Tibial nerve (tissue), 4 donors: ENCODE measurements around the gene FBXL7. TPM values are rescaled to one million over a fixed set of nuclear protein-coding genes. Genes with fewer than 3 reads are reported as not detected.

Experiments used
- DNase-seq, 2 donors: peaks; one replicate each; pipeline ENCODE4 v3.0.0-alpha.2; 2019; ENCODE audit warnings: low spot score in 2 of 2
- H3K27ac ChIP-seq, 4 donors: fragments of 200-600 bp; sonication (generic) in 3 of 4; one replicate each; pipeline ENCODE4 v1.5.1; 2017 to 2019; ENCODE audit warnings: mild to moderate bottlenecking in 1 of 4
- H3K27me3 ChIP-seq, 2 donors: fragments of 200-600 bp; sonication (generic) in 1 of 2; one replicate each; pipeline versions ENCODE4 v1.5.1 to v1.6.0; 2017 to 2019
- H3K36me3 ChIP-seq, 3 donors: fragments of 200-600 bp; sonication (generic); one replicate each; pipeline ENCODE4 v1.5.1; 2018 to 2019
- H3K4me1 ChIP-seq, 4 donors: fragments of 200-600 bp; sonication (generic) in 3 of 4; one replicate each; pipeline ENCODE4 v1.5.1; 2017 to 2019
- H3K4me3 ChIP-seq, 4 donors: fragments of 200-600 bp; sonication (generic) in 3 of 4; one replicate each; pipeline ENCODE4 v1.5.1; 2017 to 2019; ENCODE audit warnings: mild to moderate bottlenecking in 1 of 4, moderate library complexity in 1 of 4
- H3K9me3 ChIP-seq, 4 donors: fragments of 200-600 bp; sonication (generic) in 3 of 4; one replicate each; pipeline ENCODE4 v1.5.1; 2017 to 2019
- EP300 ChIP-seq, 2 donors: sonication (generic); formaldehyde crosslinking; IDR thresholded peaks; one replicate each; pipeline ENCODE4 v1.6.1; 2017; ENCODE audit warnings: antibody characterized with exemption in 2 of 2, mild to moderate bottlenecking in 1 of 2
- POLR2A ChIP-seq, 2 donors: fragments of 450-650 bp; IDR thresholded peaks; one replicate each; pipeline ENCODE4 v1.6.1; 2017; ENCODE audit warnings: antibody characterized with exemption in 2 of 2, mild to moderate bottlenecking in 2 of 2, moderate library complexity in 2 of 2
- WGBS, 2 donors: methylation state at CpG; one replicate each; pipeline ENCODE4 v1.1.5; 2018; 5-methylcytosine and 5-hydroxymethylcytosine counted together
- total RNA-seq, 4 donors: library from RNA; depleted of rRNA; stranded (reverse); fragments of >200 nt; gene quantifications; one replicate each; pipeline ENCODE4 v1.1.0, GENCODE V29; 2016
- TF ChIP-seq, protein P1 (sequence below), 5 experiments: fragments of 200-600 bp in 3 of 5; fragments of 450-650 bp in 2 of 5; sonication (generic) in 3 of 5; IDR thresholded peaks; one replicate each; pipeline ENCODE4 v1.5.1; 2016 to 2019; ENCODE audit warnings: antibody characterized with exemption in 5 of 5, mild to moderate bottlenecking in 3 of 5, moderate library complexity in 2 of 5

The FBXL7 gene
- total RNA-seq, 4 donors from 2014 or later = 33.6 to 54.5 (median 40.9) TPM

DNA sequence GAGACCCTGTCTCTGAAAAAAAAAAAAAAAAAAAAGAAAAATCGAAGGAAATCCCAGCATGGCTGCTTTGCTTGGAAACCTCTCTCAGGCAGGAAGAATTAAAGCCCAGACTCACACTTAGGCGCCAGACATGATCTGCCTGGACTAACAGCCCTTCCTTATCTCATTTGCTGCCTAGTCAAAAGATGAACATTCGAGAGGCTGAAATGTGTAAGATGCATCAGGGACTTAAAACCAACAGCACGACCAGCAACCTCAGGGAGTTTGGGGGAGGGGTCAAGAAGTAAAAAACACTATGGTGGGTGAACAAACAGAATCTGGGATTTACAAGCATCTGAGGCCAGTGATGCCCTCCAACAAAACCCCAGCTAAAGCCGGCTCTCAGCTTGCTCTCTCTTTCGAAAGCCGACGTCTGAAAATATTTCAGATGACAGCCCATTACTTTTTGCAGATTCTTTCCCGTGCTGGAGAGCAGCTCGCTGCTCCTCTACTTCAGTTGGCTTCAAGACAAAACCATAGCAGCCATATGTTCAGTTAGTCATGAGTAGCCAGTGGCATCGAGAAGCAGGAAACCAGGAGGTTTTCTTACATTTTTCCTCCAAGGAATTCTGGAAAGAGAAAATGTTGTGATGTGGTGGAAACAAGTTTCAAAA is 429.8 kb downstream of the FBXL7 start:
- TF ChIP-seq POLR2A (IDR thresholded peaks at IDR 0.05) = no peak
- TF ChIP-seq, protein P1, sequence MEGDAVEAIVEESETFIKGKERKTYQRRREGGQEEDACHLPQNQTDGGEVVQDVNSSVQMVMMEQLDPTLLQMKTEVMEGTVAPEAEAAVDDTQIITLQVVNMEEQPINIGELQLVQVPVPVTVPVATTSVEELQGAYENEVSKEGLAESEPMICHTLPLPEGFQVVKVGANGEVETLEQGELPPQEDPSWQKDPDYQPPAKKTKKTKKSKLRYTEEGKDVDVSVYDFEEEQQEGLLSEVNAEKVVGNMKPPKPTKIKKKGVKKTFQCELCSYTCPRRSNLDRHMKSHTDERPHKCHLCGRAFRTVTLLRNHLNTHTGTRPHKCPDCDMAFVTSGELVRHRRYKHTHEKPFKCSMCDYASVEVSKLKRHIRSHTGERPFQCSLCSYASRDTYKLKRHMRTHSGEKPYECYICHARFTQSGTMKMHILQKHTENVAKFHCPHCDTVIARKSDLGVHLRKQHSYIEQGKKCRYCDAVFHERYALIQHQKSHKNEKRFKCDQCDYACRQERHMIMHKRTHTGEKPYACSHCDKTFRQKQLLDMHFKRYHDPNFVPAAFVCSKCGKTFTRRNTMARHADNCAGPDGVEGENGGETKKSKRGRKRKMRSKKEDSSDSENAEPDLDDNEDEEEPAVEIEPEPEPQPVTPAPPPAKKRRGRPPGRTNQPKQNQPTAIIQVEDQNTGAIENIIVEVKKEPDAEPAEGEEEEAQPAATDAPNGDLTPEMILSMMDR (IDR thresholded peaks at IDR 0.05) = no peak
- no peak for TF ChIP-seq EP300 (IDR thresholded peaks at IDR 0.05)
- no peak for DNase-seq
- H3K4me1 ChIP-seq = peaks cover 0 to 4% (median 0%) of the 10 kb centered on the region in 4 donors

DNA sequence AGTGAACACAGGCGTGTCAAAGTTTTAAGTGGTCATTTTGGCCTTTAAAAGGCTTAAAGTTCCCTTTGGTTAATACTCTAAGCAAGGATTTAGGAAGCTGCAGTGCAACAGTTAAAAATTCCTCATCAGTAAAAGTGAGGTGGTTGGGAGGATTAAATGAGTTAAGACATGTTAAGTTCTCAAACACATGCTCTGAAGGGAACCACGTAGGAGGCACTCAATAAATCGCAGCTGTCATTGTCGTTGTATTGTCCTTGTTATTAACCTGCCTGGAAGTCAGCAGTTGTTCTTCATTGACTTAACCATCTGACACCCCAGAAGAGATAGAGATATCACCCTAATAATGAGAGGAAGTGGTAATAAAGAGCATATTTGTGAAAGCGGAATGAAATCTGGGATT is 432.1 kb downstream of the FBXL7 start:
- TF ChIP-seq, protein P1 (IDR thresholded peaks at IDR 0.05) = no peak
- TF ChIP-seq POLR2A (IDR thresholded peaks at IDR 0.05) (no peak), EP300 (IDR thresholded peaks at IDR 0.05) (no peak)
- Histone ChIP-seq H3K9me3 (peaks cover 0 to 4% (median 0%) of the 10 kb centered on the region in 4 donors), H3K27ac (no peak overlapping the region), H3K27me3 (no peaks in the 10 kb centered on the region), H3K4me1 (peaks cover 0 to 4% (median 0%) of the 10 kb centered on the region in 4 donors), H3K4me3 (no peak overlapping the region), H3K36me3 (peaks cover 0 to 40% (median 0%) of the 10 kb centered on the region in 3 donors)
- no peak for DNase-seq
- 75 to 78% methylated on average over 5 of the region's 5 CpGs for WGBS, 2 donors

More for the DNA sequence above, 429.8 kb downstream of the FBXL7 start:
- H3K36me3 ChIP-seq = peaks cover 0 to 22% (median 0%) of the 10 kb centered on the region in 3 donors
- H3K27ac ChIP-seq = no peak overlapping the region
- no peaks in the 10 kb centered on the region for H3K9me3 ChIP-seq
- 75 to 85% methylated on average over 11 of the region's 11 CpGs for WGBS, 2 donors
- H3K4me3 ChIP-seq = no peak overlapping the region
- H3K27me3 ChIP-seq = no peaks in the 10 kb centered on the region

DNA sequence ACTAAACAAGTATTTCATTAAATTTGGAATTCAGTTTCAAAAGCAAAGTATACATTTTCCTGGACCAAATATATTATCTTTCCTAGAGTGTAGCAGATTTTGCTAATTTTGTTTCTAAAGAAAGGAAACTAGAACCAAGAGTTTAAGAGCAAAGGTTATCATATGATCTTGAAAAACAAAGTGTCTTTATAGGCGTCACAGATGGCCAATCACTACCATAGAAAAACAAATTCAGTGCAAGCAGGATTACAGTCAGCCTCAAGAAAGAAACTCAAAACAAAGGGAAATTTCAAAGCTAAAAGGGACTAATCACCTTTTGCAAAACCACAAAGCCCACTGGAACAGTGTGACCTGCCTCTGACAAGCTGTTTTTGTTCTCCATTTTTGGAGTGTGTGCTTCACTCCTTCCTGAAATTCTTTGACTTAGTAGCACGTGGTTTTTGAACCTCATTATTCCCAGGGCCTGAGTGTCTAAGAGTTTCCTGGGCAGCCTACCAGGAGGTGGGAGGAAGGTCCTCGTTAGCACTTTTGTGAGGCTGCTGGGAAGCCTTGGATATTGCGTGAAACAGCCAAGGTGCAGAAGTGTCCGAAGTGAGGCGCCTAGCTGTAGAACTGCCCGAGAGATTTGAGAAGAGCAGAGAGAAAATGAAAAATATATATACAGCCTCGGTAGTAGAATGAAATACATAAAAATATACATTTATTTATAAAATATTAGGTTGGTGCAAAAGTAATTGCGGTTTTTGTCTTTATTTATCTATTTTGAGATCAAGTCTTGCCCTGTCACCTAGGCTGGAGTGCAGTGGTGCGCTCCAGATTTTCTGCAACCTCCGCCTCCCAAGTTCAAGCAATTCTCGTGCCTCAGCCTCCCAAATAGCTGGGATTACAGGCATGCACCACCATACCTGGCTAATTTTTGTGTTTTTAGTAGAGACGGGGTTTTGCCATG is 433.6 kb downstream of the FBXL7 start:
- TF ChIP-seq EP300 (IDR thresholded peaks at IDR 0.05) (no peak), POLR2A (IDR thresholded peaks at IDR 0.05) (no peak)
- TF ChIP-seq, protein P1 (IDR thresholded peaks at IDR 0.05) = no peak
- H3K27ac ChIP-seq = no peak overlapping the region
- no peak for DNase-seq
- H3K4me3 ChIP-seq = no peak overlapping the region
- H3K36me3 ChIP-seq = peaks cover 0 to 46% (median 0%) of the 10 kb centered on the region in 3 donors
- peaks cover 0 to 4% (median 0%) of the 10 kb centered on the region in 4 donors for H3K9me3 ChIP-seq
- H3K4me1 ChIP-seq = peaks cover 0 to 4% (median 0%) of the 10 kb centered on the region in 4 donors
- 67 to 80% methylated on average over 13 of the region's 13 CpGs for WGBS, 2 donors
- no peaks in the 10 kb centered on the region for H3K27me3 ChIP-seq

DNA sequence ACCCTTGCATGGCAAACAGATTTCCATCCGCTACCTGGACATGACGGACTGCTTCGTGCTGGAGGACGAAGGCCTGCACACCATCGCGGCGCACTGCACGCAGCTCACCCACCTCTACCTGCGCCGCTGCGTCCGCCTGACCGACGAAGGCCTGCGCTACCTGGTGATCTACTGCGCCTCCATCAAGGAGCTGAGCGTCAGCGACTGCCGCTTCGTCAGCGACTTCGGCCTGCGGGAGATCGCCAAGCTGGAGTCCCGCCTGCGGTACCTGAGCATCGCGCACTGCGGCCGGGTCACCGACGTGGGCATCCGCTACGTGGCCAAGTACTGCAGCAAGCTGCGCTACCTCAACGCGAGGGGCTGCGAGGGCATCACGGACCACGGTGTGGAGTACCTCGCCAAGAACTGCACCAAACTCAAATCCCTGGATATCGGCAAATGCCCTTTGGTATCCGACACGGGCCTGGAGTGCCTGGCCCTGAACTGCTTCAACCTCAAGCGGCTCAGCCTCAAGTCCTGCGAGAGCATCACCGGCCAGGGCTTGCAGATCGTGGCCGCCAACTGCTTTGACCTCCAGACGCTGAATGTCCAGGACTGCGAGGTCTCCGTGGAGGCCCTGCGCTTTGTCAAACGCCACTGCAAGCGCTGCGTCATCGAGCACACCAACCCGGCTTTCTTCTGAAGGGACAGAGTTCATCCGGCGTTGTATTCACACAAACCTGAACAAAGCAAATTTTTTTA is 436.7 kb downstream of the FBXL7 start:
- Histone ChIP-seq H3K36me3 (peaks cover 0 to 62% (median 0%) of the 10 kb centered on the region in 3 donors), H3K9me3 (peaks cover 0 to 4% (median 0%) of the 10 kb centered on the region in 4 donors), H3K27ac (no peak overlapping the region), H3K4me3 (no peak overlapping the region), H3K4me1 (peaks cover 0 to 4% (median 0%) of the 10 kb centered on the region in 4 donors), H3K27me3 (no peaks in the 10 kb centered on the region)
- DNase-seq = no peak
- no peak for TF ChIP-seq EP300 (IDR thresholded peaks at IDR 0.05)
- WGBS, 2 donors = 95 to 97% methylated on average over 60 of the region's 60 CpGs

DNA sequence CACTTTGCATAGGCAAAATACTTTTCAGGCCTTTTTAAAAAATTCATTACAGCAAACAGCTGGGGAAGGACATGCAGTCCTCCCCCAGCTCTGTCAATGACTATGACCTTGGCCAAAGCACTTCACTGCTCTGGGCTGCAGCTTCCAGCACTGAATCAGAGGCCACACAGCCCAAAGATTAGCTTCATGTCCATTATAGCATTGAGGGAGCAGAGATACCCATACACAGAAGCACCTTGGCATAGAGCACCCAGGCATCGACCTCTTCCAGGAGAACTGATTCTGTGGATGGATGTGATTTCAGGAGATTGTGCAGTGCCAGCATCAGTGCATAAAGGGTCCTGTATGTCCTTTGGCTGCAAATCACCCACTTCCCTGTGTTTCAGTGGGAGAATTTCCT is 437.7 kb downstream of the FBXL7 start:
- H3K36me3 ChIP-seq = peaks cover 0 to 68% (median 0%) of the 10 kb centered on the region in 3 donors
- TF ChIP-seq POLR2A (IDR thresholded peaks at IDR 0.05) (no peak), EP300 (IDR thresholded peaks at IDR 0.05) (no peak)
- TF ChIP-seq, protein P1 (IDR thresholded peaks at IDR 0.05) = no peak
- no peak overlapping the region for H3K27ac ChIP-seq
- 78 to 100% methylated on average over 1 of the region's 1 CpG for WGBS, 2 donors
- DNase-seq = no peak
- H3K4me3 ChIP-seq = no peak overlapping the region
- H3K27me3 ChIP-seq = no peaks in the 10 kb centered on the region
- H3K9me3 ChIP-seq = peaks cover 0 to 4% (median 0%) of the 10 kb centered on the region in 4 donors
- peaks cover 0 to 4% (median 0%) of the 10 kb centered on the region in 4 donors for H3K4me1 ChIP-seq
